Tibial nerve (tissue), 4 donors: ENCODE results near the gene RPP40. TPM values are rescaled to one million over a fixed set of nuclear protein-coding genes. Genes with fewer than 3 reads are reported as not detected.

ENCODE experiments used
- DNase-seq, 2 donors: peaks; one replicate each; pipeline ENCODE4 v3.0.0-alpha.2; 2019; ENCODE audit warnings: low spot score in 2 of 2
- H3K27ac ChIP-seq, 4 donors: fragments of 200-600 bp; sonication (generic) in 3 of 4; one replicate each; pipeline ENCODE4 v1.5.1; 2017 to 2019; ENCODE audit warnings: mild to moderate bottlenecking in 1 of 4
- H3K27me3 ChIP-seq, 2 donors: fragments of 200-600 bp; sonication (generic) in 1 of 2; one replicate each; pipeline versions ENCODE4 v1.5.1 to v1.6.0; 2017 to 2019
- H3K36me3 ChIP-seq, 3 donors: fragments of 200-600 bp; sonication (generic); one replicate each; pipeline ENCODE4 v1.5.1; 2018 to 2019
- H3K4me1 ChIP-seq, 4 donors: fragments of 200-600 bp; sonication (generic) in 3 of 4; one replicate each; pipeline ENCODE4 v1.5.1; 2017 to 2019
- H3K4me3 ChIP-seq, 4 donors: fragments of 200-600 bp; sonication (generic) in 3 of 4; one replicate each; pipeline ENCODE4 v1.5.1; 2017 to 2019; ENCODE audit warnings: mild to moderate bottlenecking in 1 of 4, moderate library complexity in 1 of 4
- H3K9me3 ChIP-seq, 4 donors: fragments of 200-600 bp; sonication (generic) in 3 of 4; one replicate each; pipeline ENCODE4 v1.5.1; 2017 to 2019
- EP300 ChIP-seq, 2 donors: sonication (generic); formaldehyde crosslinking; IDR thresholded peaks; one replicate each; pipeline ENCODE4 v1.6.1; 2017; ENCODE audit warnings: antibody characterized with exemption in 2 of 2, mild to moderate bottlenecking in 1 of 2
- POLR2A ChIP-seq, 2 donors: fragments of 450-650 bp; IDR thresholded peaks; one replicate each; pipeline ENCODE4 v1.6.1; 2017; ENCODE audit warnings: antibody characterized with exemption in 2 of 2, mild to moderate bottlenecking in 2 of 2, moderate library complexity in 2 of 2
- whole genome bisulfite sequencing, 2 donors: methylation state at CpG; one replicate each; pipeline ENCODE4 v1.1.5; 2018; 5-methylcytosine and 5-hydroxymethylcytosine counted together
- total RNA-seq, 4 donors: library from RNA; depleted of rRNA; stranded (reverse); fragments of >200 nt; gene quantifications; one replicate each; pipeline ENCODE4 v1.1.0, GENCODE V29; 2016
- TF ChIP-seq, protein P1 (sequence below), 5 experiments: fragments of 200-600 bp in 3 of 5; fragments of 450-650 bp in 2 of 5; sonication (generic) in 3 of 5; IDR thresholded peaks; one replicate each; pipeline ENCODE4 v1.5.1; 2016 to 2019; ENCODE audit warnings: antibody characterized with exemption in 5 of 5, mild to moderate bottlenecking in 3 of 5, moderate library complexity in 2 of 5

The RPP40 gene
- total RNA-seq, 4 donors from 2014 or later = 6.3 to 16.7 (median 9.6) TPM

DNA sequence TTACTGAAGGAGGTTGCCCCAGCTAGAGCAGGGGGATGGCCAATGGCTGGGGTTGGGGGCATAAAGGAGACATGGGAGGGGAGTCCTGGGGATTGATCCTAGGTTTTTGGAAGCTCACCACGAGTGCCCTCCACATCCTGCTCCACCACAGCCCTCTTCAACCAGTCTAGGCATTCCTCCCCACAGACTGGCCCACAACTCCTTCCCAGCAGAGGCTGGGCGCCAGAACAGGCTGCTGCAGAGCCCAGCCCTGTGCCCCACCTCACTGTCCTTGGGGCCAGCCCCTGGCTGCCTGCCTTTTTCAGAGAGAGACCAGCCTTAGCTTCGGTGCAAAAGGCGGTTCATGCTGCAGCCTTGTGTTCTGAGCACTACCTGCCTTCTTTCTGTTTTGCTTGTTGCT lies 16.4 kb downstream of the RPP40 start:
- H3K4me1 ChIP-seq = no peaks in the 10 kb centered on the region
- peaks cover 0 to 12% (median 0%) of the 10 kb centered on the region in 4 donors for H3K9me3 ChIP-seq
- H3K27ac ChIP-seq = no peak overlapping the region
- TF ChIP-seq POLR2A (IDR thresholded peaks at IDR 0.05) = no peak
- TF ChIP-seq EP300 (IDR thresholded peaks at IDR 0.05) = no peak
- TF ChIP-seq, protein P1, sequence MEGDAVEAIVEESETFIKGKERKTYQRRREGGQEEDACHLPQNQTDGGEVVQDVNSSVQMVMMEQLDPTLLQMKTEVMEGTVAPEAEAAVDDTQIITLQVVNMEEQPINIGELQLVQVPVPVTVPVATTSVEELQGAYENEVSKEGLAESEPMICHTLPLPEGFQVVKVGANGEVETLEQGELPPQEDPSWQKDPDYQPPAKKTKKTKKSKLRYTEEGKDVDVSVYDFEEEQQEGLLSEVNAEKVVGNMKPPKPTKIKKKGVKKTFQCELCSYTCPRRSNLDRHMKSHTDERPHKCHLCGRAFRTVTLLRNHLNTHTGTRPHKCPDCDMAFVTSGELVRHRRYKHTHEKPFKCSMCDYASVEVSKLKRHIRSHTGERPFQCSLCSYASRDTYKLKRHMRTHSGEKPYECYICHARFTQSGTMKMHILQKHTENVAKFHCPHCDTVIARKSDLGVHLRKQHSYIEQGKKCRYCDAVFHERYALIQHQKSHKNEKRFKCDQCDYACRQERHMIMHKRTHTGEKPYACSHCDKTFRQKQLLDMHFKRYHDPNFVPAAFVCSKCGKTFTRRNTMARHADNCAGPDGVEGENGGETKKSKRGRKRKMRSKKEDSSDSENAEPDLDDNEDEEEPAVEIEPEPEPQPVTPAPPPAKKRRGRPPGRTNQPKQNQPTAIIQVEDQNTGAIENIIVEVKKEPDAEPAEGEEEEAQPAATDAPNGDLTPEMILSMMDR (IDR thresholded peaks at IDR 0.05) = no peak
- H3K4me3 ChIP-seq = no peak overlapping the region
- whole genome bisulfite sequencing, 2 donors = 75 to 90% methylated on average over 4 of the region's 4 CpGs
- peaks cover 0 to 39% (median 0%) of the 10 kb centered on the region in 3 donors for H3K36me3 ChIP-seq
- no peaks in the 10 kb centered on the region for H3K27me3 ChIP-seq
- DNase-seq = no peak

DNA sequence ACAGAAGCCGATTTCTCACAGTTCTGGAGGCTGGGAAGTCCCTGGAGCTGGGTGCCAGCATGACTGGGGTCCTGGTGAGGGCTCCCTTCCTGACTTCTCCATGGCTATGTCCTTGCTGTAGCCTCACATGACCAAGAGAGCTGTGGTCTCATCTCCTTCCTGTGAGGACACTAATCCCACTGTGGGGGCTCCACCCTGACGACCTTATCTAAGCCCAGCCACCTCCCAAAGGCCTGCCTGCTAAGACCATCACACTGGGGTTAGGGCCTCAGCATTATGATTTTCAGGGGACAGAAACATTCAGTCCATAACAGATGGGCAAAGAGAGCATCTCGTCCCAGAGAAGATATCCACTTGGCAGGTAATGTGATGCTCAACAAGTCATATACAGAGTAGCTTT lies 16.8 kb downstream of the RPP40 start:
- TF ChIP-seq EP300 (IDR thresholded peaks at IDR 0.05) = no peak
- TF ChIP-seq POLR2A (IDR thresholded peaks at IDR 0.05) = no peak
- TF ChIP-seq, protein P1 (IDR thresholded peaks at IDR 0.05) = no peak
- H3K27ac ChIP-seq = no peak overlapping the region
- H3K9me3 ChIP-seq = peaks cover 0 to 12% (median 0%) of the 10 kb centered on the region in 4 donors
- no peak for DNase-seq
- 81 to 93% methylated on average over 3 of the region's 3 CpGs for WGBS, 2 donors
- no peak overlapping the region for H3K4me3 ChIP-seq
- H3K36me3 ChIP-seq = peaks cover 0 to 36% (median 0%) of the 10 kb centered on the region in 3 donors
- H3K27me3 ChIP-seq = no peaks in the 10 kb centered on the region
- H3K4me1 ChIP-seq = no peaks in the 10 kb centered on the region

DNA sequence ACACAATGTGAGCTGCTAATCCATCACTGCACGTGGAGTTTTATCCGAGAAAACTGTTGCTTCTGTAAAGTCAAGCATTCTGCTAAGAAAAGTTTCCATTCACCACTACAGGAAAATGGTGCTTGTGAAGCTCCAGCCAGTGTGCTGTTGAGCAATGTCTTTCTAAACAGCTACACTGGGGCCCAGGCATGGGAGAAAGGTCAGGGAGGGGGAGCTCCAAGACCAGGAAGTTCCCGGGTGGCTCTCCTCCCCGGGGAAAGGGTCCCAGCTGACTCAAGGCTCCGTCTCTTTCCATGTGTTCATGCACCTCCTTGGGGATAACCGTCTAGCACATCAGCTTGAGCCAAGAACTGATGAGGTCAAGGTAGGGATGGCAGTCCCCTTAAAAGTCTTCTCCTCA lies 20.5 kb downstream of the RPP40 start:
- TF ChIP-seq POLR2A (IDR thresholded peaks at IDR 0.05) = no peak
- TF ChIP-seq, protein P1 (IDR thresholded peaks at IDR 0.05) = no peak
- TF ChIP-seq EP300 (IDR thresholded peaks at IDR 0.05) = no peak
- peaks cover 0 to 14% (median 0%) of the 10 kb centered on the region in 3 donors for H3K36me3 ChIP-seq
- DNase-seq = no peak
- 65 to 79% methylated on average over 6 of the region's 6 CpGs for WGBS, 2 donors
- H3K4me1 ChIP-seq = no peaks in the 10 kb centered on the region
- H3K27me3 ChIP-seq = no peaks in the 10 kb centered on the region
- H3K4me3 ChIP-seq = no peak overlapping the region
- H3K27ac ChIP-seq = no peak overlapping the region
- peaks cover 0 to 26% (median 0%) of the 10 kb centered on the region in 4 donors for H3K9me3 ChIP-seq

DNA sequence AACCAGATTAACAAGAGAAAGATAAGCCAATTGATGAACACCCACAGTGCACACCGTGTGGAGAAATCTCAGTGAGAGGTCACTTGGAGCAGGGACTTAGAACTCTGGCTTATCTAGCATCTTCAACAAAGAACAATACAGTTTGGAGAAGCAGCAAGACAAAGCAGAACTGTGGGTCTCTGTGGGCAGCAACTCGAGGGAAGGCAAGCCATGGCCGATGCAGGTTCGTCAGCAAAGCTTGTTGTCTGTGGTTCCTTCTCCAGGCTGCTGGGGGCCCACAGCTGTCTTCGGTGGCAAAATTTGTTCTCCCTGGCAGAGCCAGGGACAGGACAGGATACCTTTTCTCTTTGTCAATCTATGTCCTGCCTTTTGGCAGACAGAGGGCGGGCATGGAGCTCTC lies 22.1 kb downstream of the RPP40 start:
- no peak for TF ChIP-seq POLR2A (IDR thresholded peaks at IDR 0.05)
- TF ChIP-seq, protein P1 (IDR thresholded peaks at IDR 0.05) = no peak
- no peak for TF ChIP-seq EP300 (IDR thresholded peaks at IDR 0.05)
- DNase-seq = no peak
- no peaks in the 10 kb centered on the region for H3K36me3 ChIP-seq
- H3K27me3 ChIP-seq = no peaks in the 10 kb centered on the region
- H3K4me1 ChIP-seq = no peaks in the 10 kb centered on the region
- peaks cover 0 to 38% (median 0%) of the 10 kb centered on the region in 4 donors for H3K9me3 ChIP-seq
- no peak overlapping the region for H3K4me3 ChIP-seq
- no peak overlapping the region for H3K27ac ChIP-seq
- WGBS, 2 donors = 55 to 58% methylated on average over 6 of the region's 6 CpGs

DNA sequence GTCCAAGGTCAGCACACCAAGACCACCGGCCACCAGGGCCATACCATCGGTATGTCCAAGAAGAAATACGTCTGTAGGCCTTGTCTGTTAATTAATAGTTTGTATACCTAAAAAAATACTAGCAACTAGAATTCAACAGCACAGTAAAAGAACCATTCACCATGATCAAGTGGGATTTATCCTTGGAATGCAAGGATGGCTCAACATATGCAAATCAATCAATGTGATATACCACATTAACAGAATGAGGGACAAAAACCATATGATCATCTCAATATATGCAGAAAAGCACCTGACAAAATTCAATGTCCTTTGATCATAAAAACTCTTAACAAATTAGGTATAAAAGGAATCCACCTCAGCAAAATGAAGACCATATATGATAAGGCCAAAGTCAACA lies 24.4 kb downstream of the RPP40 start:
- H3K4me1 ChIP-seq = peaks cover 0 to under 1% (median 0%) of the 10 kb centered on the region in 4 donors
- H3K36me3 ChIP-seq = no peaks in the 10 kb centered on the region
- H3K27me3 ChIP-seq = no peaks in the 10 kb centered on the region
- no peak overlapping the region for H3K4me3 ChIP-seq
- WGBS, 2 donors = 65 to 67% methylated on average over 3 of the region's 3 CpGs
- TF ChIP-seq EP300 (IDR thresholded peaks at IDR 0.05) = no peak
- TF ChIP-seq POLR2A (IDR thresholded peaks at IDR 0.05) = no peak
- TF ChIP-seq, protein P1 (IDR thresholded peaks at IDR 0.05) = no peak
- DNase-seq = no peak
- H3K9me3 ChIP-seq = peaks cover 0 to 39% (median 0%) of the 10 kb centered on the region in 4 donors
- H3K27ac ChIP-seq = no peak overlapping the region
